ENCODE measurements around the gene SCYGR7. TPM values are rescaled to one million over a fixed set of nuclear protein-coding genes. Genes with fewer than 3 reads are reported as not detected.

The SCYGR7 gene
- total RNA-seq, 3 donors from 2014 or later = not detected

Other genes with a start within 250 kb of the SCYGR7 start
- not detected for gene SCYGR2, start 129.4 kb upstream of the SCYGR7 start, total RNA-seq
- gene SCYGR3, start 113.5 kb upstream of the SCYGR7 start, total RNA-seq = not detected
- gene SCYGR4, start 110.8 kb upstream of the SCYGR7 start, total RNA-seq = not detected
- not detected for gene SCYGR5, start 61.5 kb upstream of the SCYGR7 start, total RNA-seq
- gene SLC19A3, start 10.3 kb upstream of the SCYGR7 start, total RNA-seq = 100 to 1,000 TPM in 1 of 3 donors, 10 to 100 TPM in 2; 29.9 to 278 (median 46.9) TPM
- not detected for gene SCYGR6, start 3.6 kb upstream of the SCYGR7 start, total RNA-seq
- gene SCYGR8, start 17.6 kb downstream of the SCYGR7 start, total RNA-seq = not detected
- gene CCL20, start 85.5 kb downstream of the SCYGR7 start, total RNA-seq = 1 to 10 TPM in 2 of 3 donors, not detected in 1; 1.3 to 6.7 TPM
- gene DAW1, start 143.3 kb downstream of the SCYGR7 start, total RNA-seq = not detected